ENCODE measurements around the gene OVCH2. TPM values are rescaled to one million over a fixed set of nuclear protein-coding genes. Genes with fewer than 3 reads are reported as not detected.

OVCH2 gene
- not detected in 2 replicates for total RNA-seq

GRCh38 chr11:7706377-7706776 is at the start of gene OVCH2:
Gene OVCH2 (minus strand): TSS chr11:7706477. CDS start chr11:7706394, 83 bp downstream.

GRCh38 chr11:7672960-7673723 is 33.1 kb downstream of the OVCH2 start, which contains the start of gene CYB5R2:
Gene CYB5R2 (minus strand): TSS chr11:7673500. CDS start chr11:7672825, 675 bp downstream.

Other genes starting within 250 kb of the OVCH2 start
- gene OLFML1, start 221.0 kb downstream of the OVCH2 start, total RNA-seq: 1.3 and 6.7 TPM in 2 replicates
- 21.9 and 35.0 TPM in 2 replicates for gene PPFIBP2, start 192.5 kb downstream of the OVCH2 start, total RNA-seq
- 29.0 and 30.1 TPM in 2 replicates for gene CYB5R2, start 33.0 kb downstream of the OVCH2 start, total RNA-seq
- 0.22 TPM in 1 of 2 replicates, not detected in the other for gene OR5P2, start 90.5 kb upstream of the OVCH2 start, total RNA-seq
- gene OR5P3, start 124.4 kb upstream of the OVCH2 start, total RNA-seq: not detected in 2 replicates
- gene OR10A6, start 224.8 kb upstream of the OVCH2 start, total RNA-seq: under 0.01 TPM in 2 replicates
- 0.13 and 0.32 TPM in 2 replicates for gene OR10A3, start 235.2 kb upstream of the OVCH2 start, total RNA-seq

All from articular chondrocyte of knee joint (primary cell).